GM23248 (cell line): ENCODE results near the gene NEK2.
A peak's percentile ranks its signal among the peaks of the same experiment; 100 is the strongest.

ENCODE experiments used
- EZH2 ChIP-seq: fragments of 200-600 bp; sonication (generic); IDR thresholded peaks from 2 replicates; pipeline ENCODE4 v1.6.1; 2018; ENCODE audit warnings: antibody characterized with exemption, mild to moderate bottlenecking; ENCODE audit not compliant: insufficient read depth, poor library complexity, severe bottlenecking
- EZH2phosphoT487 ChIP-seq: fragments of 200-600 bp; sonication (generic); IDR thresholded peaks from 2 replicates; pipeline ENCODE4 v1.6.1; 2018; ENCODE audit warnings: antibody characterized with exemption, moderate library complexity, mild to moderate bottlenecking, low read depth; ENCODE audit not compliant: insufficient read depth

DNA sequence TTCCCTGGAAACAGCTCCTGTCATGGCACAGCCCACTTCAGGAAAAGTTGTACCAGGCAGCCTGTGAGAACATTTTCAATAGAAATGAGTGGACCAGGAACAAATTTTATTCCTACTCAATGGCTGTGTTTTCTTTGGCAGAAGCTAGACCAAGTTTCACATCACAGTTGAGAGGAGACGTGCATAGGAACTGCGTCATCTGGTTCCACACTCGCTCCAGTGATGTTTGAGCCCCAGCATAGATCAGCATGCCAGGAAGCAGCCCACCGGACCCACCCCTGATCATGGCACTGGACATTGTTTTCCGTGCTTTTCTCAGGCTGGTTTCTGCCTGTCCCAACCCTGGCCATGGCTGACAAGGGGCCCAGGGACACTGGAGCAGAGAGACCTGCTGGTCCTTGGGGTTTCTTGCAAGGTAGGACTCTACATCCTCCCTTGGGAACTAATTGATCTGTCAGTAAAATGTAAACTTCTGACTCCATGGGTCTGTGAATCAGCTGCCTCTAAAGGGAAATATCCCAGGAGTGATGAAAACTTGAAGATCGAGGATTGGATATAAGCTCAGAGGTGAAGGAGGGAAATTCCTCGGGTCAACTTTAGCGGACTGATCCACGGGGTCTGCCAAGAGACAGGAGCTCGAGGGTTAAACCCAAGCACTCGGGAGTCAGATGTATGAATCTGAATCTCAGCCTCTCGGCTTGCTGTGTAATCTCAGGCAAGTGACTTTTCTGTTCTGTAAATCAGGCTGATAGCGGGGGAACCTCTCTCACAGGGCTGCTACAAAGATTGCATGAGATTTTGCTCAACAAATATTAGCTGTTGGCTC is 35.7 kb downstream of the NEK2 start:
- TF ChIP-seq EZH2: no peak
- peak; percentile 58; the same call in 1 of the 2 replicates for TF ChIP-seq EZH2phosphoT487
